ENCODE data around the gene GJA1. TPM values are rescaled to one million over a fixed set of nuclear protein-coding genes. Genes with fewer than 3 reads are reported as not detected.

Gene GJA1
- total and polyA plus RNA-seq, 2 of the 8 experiments (the other 6 are each of a cell fraction or from before 2014, with no cell fraction given) = 468 to 795 TPM

- no peak for TF ChIP-seq SUZ12 (IDR thresholded peaks at IDR 0.05; ENCODE audit: low read length)
- TF ChIP-seq POLR2A (IDR thresholded peaks at IDR 0.05; ENCODE audit: control extremely low read depth in 1 of 2, low read depth in 2 of 2, low read length in 2 of 2) = peak; percentile 80 to 91
- TF ChIP-seq SP2 (IDR thresholded peaks at IDR 0.05; ENCODE audit: low read length) = no peak
- peak; percentile 80 for TF ChIP-seq CHD1 (IDR thresholded peaks at IDR 0.05; ENCODE audit: low read depth, low read length)
- no peak for TF ChIP-seq KDM5A (IDR thresholded peaks at IDR 0.05; ENCODE audit: low read length)
- peak in 1 of 2 experiments; percentile 9; a peak in 1 of 4 replicates for TF ChIP-seq RAD21 (IDR thresholded peaks at IDR 0.05 in 1 of 2, conservative IDR thresholded peaks at IDR 0.05 in 1 of 2; ENCODE audit: low read depth in 2 of 2, low read length in 2 of 2)
- peak; percentile 85 for TF ChIP-seq POLR2AphosphoS5 (IDR thresholded peaks at IDR 0.05; ENCODE audit: low read depth, low read length)
- TF ChIP-seq TAF7 (optimal IDR thresholded peaks at IDR 0.05; ENCODE audit: borderline replicate concordance, low read depth, low read length) = peak; percentile 95
- no peak for TF ChIP-seq HDAC6 (IDR thresholded peaks at IDR 0.05; ENCODE audit: low read depth, low read length)
- no peak for TF ChIP-seq EP300 (IDR thresholded peaks at IDR 0.05; ENCODE audit: borderline replicate concordance in 1 of 2, low read depth in 2 of 2, low read length in 2 of 2)
- TF ChIP-seq SIN3A (conservative IDR thresholded peaks at IDR 0.05 in 1 of 2, IDR thresholded peaks at IDR 0.05 in 1 of 2; ENCODE audit: low read depth in 1 of 2, low read length in 2 of 2) = peak; percentile 27 to 55; a peak in 1 of 4 replicates
- TF ChIP-seq ZNF274 (IDR thresholded peaks at IDR 0.05; ENCODE audit: borderline replicate concordance, extremely low read depth, low read length) = no peak
- peak; percentile 9; the same call in 1 of the 2 replicates for TF ChIP-seq BRCA1 (IDR thresholded peaks at IDR 0.05; ENCODE audit: low read depth, low read length)
- no peak for TF ChIP-seq MAX (IDR thresholded peaks at IDR 0.05)
Measured at GRCh38 chr6:121435444-121436069, at the start of gene GJA1 (continued).
